GM23338 (cell line): ENCODE measurements around the gene FBN2. TPM values are rescaled to one million over a fixed set of nuclear protein-coding genes. Genes with fewer than 3 reads are reported as not detected.
A peak's percentile ranks its signal among the peaks of the same experiment; 100 is the strongest.

Experiments
- ATAC-seq: fragments of 200-7000 bp; cut with Tn5 transposase; 3 replicates; pipeline ENCODE4 v1.9.1; 2020
- DNase-seq: peaks from one replicate; pipeline ENCODE4 v3.0.0-alpha.2; 2015; ENCODE audit warnings: low spot score
- H2AFZ ChIP-seq: fragments of 200-600 bp; sonication (generic); 2 replicates; pipeline ENCODE4 v1.8.0; 2016; ENCODE audit warnings: antibody characterized with exemption, mild to moderate bottlenecking, moderate library complexity
- H3F3A ChIP-seq: fragments of 200-600 bp; sonication (generic); replicated peaks from 2 replicates; pipeline ENCODE4 v1.8.0; 2017; ENCODE audit warnings: antibody characterized with exemption, mixed run types, low read depth
- H3K27ac ChIP-seq: fragments of 200-600 bp; sonication (generic); 2 replicates; pipeline ENCODE4 v1.6.1; 2016; ENCODE audit warnings: low read depth
- H3K27me3 ChIP-seq: fragments of 200-600 bp; sonication (generic); 2 replicates; pipeline ENCODE4 v1.8.0; 2016; ENCODE audit warnings: mild to moderate bottlenecking, mixed run types, moderate library complexity; ENCODE audit not compliant: insufficient read depth
- H3K36me3 ChIP-seq: fragments of 200-600 bp; sonication (generic); 2 replicates; pipeline ENCODE4 v1.8.0; 2016; ENCODE audit warnings: mild to moderate bottlenecking; ENCODE audit not compliant: insufficient read depth
- H3K4me1 ChIP-seq: fragments of 200-600 bp; sonication (generic); 2 replicates; pipeline ENCODE4 v1.8.0; 2016; ENCODE audit warnings: mild to moderate bottlenecking, moderate library complexity; ENCODE audit not compliant: insufficient read depth
- H3K4me2 ChIP-seq: fragments of 200-600 bp; sonication (generic); 2 replicates; pipeline ENCODE4 v1.7.1; 2017; ENCODE audit warnings: mixed run types
- H3K4me3 ChIP-seq: fragments of 200-600 bp; sonication (generic); 2 replicates; pipeline ENCODE4 v1.6.1; 2016; ENCODE audit warnings: mixed run types
- H3K79me2 ChIP-seq: fragments of 200-600 bp; sonication (generic); replicated peaks from 2 replicates; pipeline ENCODE4 v1.8.0; 2017; ENCODE audit warnings: mild to moderate bottlenecking; ENCODE audit not compliant: insufficient read depth
- H3K9me2 ChIP-seq: fragments of 200-600 bp; sonication (generic); 2 replicates; pipeline ENCODE4 v1.8.0; 2017; ENCODE audit not compliant: insufficient read depth
- H4K20me1 ChIP-seq: fragments of 200-600 bp; sonication (generic); replicated peaks from 2 replicates; pipeline ENCODE4 v1.8.0; 2017; ENCODE audit warnings: mild to moderate bottlenecking; ENCODE audit not compliant: insufficient read depth
- H3K27ac Mint-ChIP-seq: 2 replicates; pipeline ENCODE4 v1.8.0; 2020; ENCODE audit warnings: inconsistent platforms, mild to moderate bottlenecking, moderate library complexity, mixed read lengths
- H3K27me3 Mint-ChIP-seq: 3 replicates; pipeline ENCODE4 v1.8.0; 2022; ENCODE audit warnings: low read depth, mild to moderate bottlenecking, moderate library complexity, mixed read lengths, inconsistent platforms; ENCODE audit not compliant: insufficient read depth, poor library complexity
- H3K36me3 Mint-ChIP-seq: 3 replicates; pipeline ENCODE4 v1.8.0; 2021; ENCODE audit warnings: low read depth, mild to moderate bottlenecking, inconsistent platforms, moderate library complexity, mixed read lengths
- H3K4me1 Mint-ChIP-seq: 3 replicates; pipeline ENCODE4 v1.8.0; 2020; ENCODE audit warnings: mild to moderate bottlenecking, inconsistent platforms, mixed read lengths
- H3K4me3 Mint-ChIP-seq: 3 replicates; pipeline ENCODE4 v1.8.0; 2021; ENCODE audit warnings: moderate library complexity, mild to moderate bottlenecking, inconsistent platforms, mixed read lengths
- H3K9me3 Mint-ChIP-seq: 3 replicates; pipeline ENCODE4 v1.8.0; 2020; ENCODE audit warnings: moderate library complexity, mild to moderate bottlenecking, inconsistent platforms, mixed read lengths
- CREB1 ChIP-seq: fragments of 250-450 bp; sonication (Bioruptor Pico); IDR thresholded peaks from 2 replicates; pipeline ENCODE4 v1.5.0; 2020; ENCODE audit warnings: low read depth, mild to moderate bottlenecking, moderate library complexity
- CTCF ChIP-seq, 2 experiments: fragments of 200-600 bp in 1 of 2; sonication (generic) in 1 of 2; conservative IDR thresholded peaks; 2 replicates each; pipeline versions ENCODE4 v1.5.1 to v1.6.1; 2016 to 2017; ENCODE audit warnings: antibody characterized with exemption in 2 of 2, low read depth in 2 of 2, mild to moderate bottlenecking in 2 of 2, moderate library complexity in 1 of 2
- EZH2 ChIP-seq: fragments of 200-600 bp; sonication (generic); IDR thresholded peaks from one replicate; pipeline ENCODE4 v1.8.0; 2017; ENCODE audit warnings: antibody characterized with exemption, mild to moderate bottlenecking, low read depth; ENCODE audit not compliant: unreplicated experiment
- EZH2phosphoT487 ChIP-seq: fragments of 200-600 bp; sonication (generic); IDR thresholded peaks from one replicate; pipeline ENCODE4 v1.8.1; 2018; ENCODE audit warnings: antibody characterized with exemption; ENCODE audit not compliant: unreplicated experiment
- JUNB ChIP-seq: IDR thresholded peaks from one replicate; pipeline ENCODE4 v1.6.1; 2016; ENCODE audit warnings: antibody characterized with exemption; ENCODE audit not compliant: unreplicated experiment
- NANOG ChIP-seq: IDR thresholded peaks from 2 replicates; pipeline ENCODE4 v1.6.1; 2016; ENCODE audit warnings: antibody characterized with exemption, borderline replicate concordance
- POLR2AphosphoS5 ChIP-seq: IDR thresholded peaks from 2 replicates; pipeline ENCODE4 v1.6.1; 2016; ENCODE audit warnings: antibody characterized with exemption, low read depth
- REST ChIP-seq: IDR thresholded peaks from one replicate; pipeline ENCODE4 v1.6.1; 2018; ENCODE audit warnings: antibody characterized with exemption; ENCODE audit not compliant: unreplicated experiment
- STAT1 ChIP-seq: IDR thresholded peaks from one replicate; pipeline ENCODE4 v1.6.1; 2016; ENCODE audit warnings: antibody characterized with exemption; ENCODE audit not compliant: unreplicated experiment
- ZNF114 ChIP-seq: fragments of 250-450 bp; sonication (Bioruptor Pico); IDR thresholded peaks from 2 replicates; pipeline ENCODE4 v1.5.0; 2020; ENCODE audit warnings: mild to moderate bottlenecking, moderate library complexity
- ZNF331 ChIP-seq: fragments of 250-450 bp; sonication (Bioruptor Pico); IDR thresholded peaks from 2 replicates; pipeline ENCODE4 v1.5.0; 2020; ENCODE audit warnings: low read depth, mild to moderate bottlenecking, moderate library complexity
- polyA plus RNA-seq: library from polyadenylated mRNA; unstranded; fragments of >200 nt; fragmentation: Nextera tagmentation; extraction: Ambion mirVana; gene quantifications from 2 replicates; pipeline ENCODE4 v1.2.1, GENCODE V29; 2016
- total RNA-seq: library from RNA; depleted of rRNA; stranded (reverse); fragments of >200 nt; shearing (Covaris generic); gene quantifications from 2 replicates; pipeline ENCODE4 v1.2.3, GENCODE V29; 2014
- TF ChIP-seq, protein P1 (sequence below): fragments of 250-450 bp; sonication (Bioruptor Pico); IDR thresholded peaks from 2 replicates; pipeline ENCODE4 v1.5.0; 2020; ENCODE audit warnings: mild to moderate bottlenecking, moderate library complexity
- TF ChIP-seq, protein P2 (sequence below): IDR thresholded peaks from 2 replicates; pipeline ENCODE4 v1.6.1; 2016; ENCODE audit warnings: antibody characterized with exemption

The FBN2 gene
- total and polyA plus RNA-seq, 2 experiments from 2014 or later = 2.6 to 13.6 TPM

- Histone ChIP-seq H3K4me3 (no peak overlapping the region), H3K9me2 (no peaks in the 10 kb centered on the region), H4K20me1 (no peaks in the 10 kb centered on the region), H3K27me3 (no peaks in the 10 kb centered on the region), H3K36me3 (no peaks in the 10 kb centered on the region), H3K4me1 (no peaks in the 10 kb centered on the region), H3K27ac (no peak overlapping the region), H2AFZ (no peak overlapping the region), H3F3A (no peaks in the 10 kb centered on the region), H3K4me2 (no peak overlapping the region), H3K79me2 (no peaks in the 10 kb centered on the region)
- Mint-ChIP-seq H3K27ac (peak overlapping the region; percentile 36; the same call in 1 of the 2 replicates), H3K4me3 (no peak overlapping the region), H3K36me3 (no peaks in the 10 kb centered on the region), H3K27me3 (peaks cover 3% of the 10 kb centered on the region), H3K9me3 (no peaks in the 10 kb centered on the region), H3K4me1 (no peaks in the 10 kb centered on the region; the same call in 2 of the 3 replicates)
- ATAC-seq (no peak), DNase-seq (no peak)
- TF ChIP-seq ZNF331 (CRISPR knock-in tag) = no peak
- no peak for TF ChIP-seq JUNB
- TF ChIP-seq, protein P1, sequence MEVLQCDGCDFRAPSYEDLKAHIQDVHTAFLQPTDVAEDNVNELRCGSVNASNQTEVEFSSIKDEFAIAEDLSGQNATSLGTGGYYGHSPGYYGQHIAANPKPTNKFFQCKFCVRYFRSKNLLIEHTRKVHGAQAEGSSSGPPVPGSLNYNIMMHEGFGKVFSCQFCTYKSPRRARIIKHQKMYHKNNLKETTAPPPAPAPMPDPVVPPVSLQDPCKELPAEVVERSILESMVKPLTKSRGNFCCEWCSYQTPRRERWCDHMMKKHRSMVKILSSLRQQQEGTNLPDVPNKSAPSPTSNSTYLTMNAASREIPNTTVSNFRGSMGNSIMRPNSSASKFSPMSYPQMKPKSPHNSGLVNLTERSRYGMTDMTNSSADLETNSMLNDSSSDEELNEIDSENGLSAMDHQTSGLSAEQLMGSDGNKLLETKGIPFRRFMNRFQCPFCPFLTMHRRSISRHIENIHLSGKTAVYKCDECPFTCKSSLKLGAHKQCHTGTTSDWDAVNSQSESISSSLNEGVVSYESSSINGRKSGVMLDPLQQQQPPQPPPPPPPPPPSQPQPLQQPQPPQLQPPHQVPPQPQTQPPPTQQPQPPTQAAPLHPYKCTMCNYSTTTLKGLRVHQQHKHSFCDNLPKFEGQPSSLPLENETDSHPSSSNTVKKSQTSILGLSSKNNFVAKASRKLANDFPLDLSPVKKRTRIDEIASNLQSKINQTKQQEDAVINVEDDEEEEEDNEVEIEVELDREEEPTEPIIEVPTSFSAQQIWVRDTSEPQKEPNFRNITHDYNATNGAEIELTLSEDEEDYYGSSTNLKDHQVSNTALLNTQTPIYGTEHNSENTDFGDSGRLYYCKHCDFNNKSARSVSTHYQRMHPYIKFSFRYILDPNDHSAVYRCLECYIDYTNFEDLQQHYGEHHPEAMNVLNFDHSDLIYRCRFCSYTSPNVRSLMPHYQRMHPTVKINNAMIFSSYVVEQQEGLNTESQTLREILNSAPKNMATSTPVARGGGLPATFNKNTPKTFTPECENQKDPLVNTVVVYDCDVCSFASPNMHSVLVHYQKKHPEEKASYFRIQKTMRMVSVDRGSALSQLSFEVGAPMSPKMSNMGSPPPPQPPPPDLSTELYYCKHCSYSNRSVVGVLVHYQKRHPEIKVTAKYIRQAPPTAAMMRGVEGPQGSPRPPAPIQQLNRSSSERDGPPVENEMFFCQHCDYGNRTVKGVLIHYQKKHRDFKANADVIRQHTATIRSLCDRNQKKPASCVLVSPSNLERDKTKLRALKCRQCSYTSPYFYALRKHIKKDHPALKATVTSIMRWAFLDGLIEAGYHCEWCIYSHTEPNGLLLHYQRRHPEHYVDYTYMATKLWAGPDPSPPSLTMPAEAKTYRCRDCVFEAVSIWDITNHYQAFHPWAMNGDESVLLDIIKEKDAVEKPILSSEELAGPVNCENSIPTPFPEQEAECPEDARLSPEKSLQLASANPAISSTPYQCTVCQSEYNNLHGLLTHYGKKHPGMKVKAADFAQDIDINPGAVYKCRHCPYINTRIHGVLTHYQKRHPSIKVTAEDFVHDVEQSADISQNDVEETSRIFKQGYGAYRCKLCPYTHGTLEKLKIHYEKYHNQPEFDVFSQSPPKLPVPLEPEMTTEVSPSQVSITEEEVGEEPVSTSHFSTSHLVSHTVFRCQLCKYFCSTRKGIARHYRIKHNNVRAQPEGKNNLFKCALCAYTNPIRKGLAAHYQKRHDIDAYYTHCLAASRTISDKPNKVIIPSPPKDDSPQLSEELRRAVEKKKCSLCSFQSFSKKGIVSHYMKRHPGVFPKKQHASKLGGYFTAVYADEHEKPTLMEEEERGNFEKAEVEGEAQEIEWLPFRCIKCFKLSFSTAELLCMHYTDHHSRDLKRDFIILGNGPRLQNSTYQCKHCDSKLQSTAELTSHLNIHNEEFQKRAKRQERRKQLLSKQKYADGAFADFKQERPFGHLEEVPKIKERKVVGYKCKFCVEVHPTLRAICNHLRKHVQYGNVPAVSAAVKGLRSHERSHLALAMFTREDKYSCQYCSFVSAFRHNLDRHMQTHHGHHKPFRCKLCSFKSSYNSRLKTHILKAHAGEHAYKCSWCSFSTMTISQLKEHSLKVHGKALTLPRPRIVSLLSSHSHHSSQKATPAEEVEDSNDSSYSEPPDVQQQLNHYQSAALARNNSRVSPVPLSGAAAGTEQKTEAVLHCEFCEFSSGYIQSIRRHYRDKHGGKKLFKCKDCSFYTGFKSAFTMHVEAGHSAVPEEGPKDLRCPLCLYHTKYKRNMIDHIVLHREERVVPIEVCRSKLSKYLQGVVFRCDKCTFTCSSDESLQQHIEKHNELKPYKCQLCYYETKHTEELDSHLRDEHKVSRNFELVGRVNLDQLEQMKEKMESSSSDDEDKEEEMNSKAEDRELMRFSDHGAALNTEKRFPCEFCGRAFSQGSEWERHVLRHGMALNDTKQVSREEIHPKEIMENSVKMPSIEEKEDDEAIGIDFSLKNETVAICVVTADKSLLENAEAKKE (CRISPR knock-in tag) = no peak
- no peak for TF ChIP-seq NANOG
- TF ChIP-seq REST = no peak
- no peak for TF ChIP-seq CTCF (conservative IDR thresholded peaks at IDR 0.05; ENCODE audit: low read depth in 2 of 2)
- no peak for TF ChIP-seq CREB1 (CRISPR knock-in tag)
- TF ChIP-seq, protein P2, sequence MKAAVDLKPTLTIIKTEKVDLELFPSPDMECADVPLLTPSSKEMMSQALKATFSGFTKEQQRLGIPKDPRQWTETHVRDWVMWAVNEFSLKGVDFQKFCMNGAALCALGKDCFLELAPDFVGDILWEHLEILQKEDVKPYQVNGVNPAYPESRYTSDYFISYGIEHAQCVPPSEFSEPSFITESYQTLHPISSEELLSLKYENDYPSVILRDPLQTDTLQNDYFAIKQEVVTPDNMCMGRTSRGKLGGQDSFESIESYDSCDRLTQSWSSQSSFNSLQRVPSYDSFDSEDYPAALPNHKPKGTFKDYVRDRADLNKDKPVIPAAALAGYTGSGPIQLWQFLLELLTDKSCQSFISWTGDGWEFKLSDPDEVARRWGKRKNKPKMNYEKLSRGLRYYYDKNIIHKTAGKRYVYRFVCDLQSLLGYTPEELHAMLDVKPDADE = no peak
- no peak for TF ChIP-seq EZH2
- no peak for TF ChIP-seq POLR2AphosphoS5
- no peak for TF ChIP-seq EZH2phosphoT487
- no peak for TF ChIP-seq STAT1
- no peak for TF ChIP-seq ZNF114 (CRISPR knock-in tag)
These were observed 159.8 kb downstream of the FBN2 start for GRCh38 chr5:128378196-128378595.
